ENCODE measurements around the gene APBA2. TPM values are rescaled to one million over a fixed set of nuclear protein-coding genes. Genes with fewer than 3 reads are reported as not detected.
"Not testable (repeated sequence)": the region's sequence is repeated elsewhere in the genome, so short reads cannot be mapped to it uniquely, and the experiment has no call there.

The APBA2 gene
- total RNA-seq, 4 donors from 2014 or later, result 7.7 to 14.4 (median 11.6) TPM

DNA sequence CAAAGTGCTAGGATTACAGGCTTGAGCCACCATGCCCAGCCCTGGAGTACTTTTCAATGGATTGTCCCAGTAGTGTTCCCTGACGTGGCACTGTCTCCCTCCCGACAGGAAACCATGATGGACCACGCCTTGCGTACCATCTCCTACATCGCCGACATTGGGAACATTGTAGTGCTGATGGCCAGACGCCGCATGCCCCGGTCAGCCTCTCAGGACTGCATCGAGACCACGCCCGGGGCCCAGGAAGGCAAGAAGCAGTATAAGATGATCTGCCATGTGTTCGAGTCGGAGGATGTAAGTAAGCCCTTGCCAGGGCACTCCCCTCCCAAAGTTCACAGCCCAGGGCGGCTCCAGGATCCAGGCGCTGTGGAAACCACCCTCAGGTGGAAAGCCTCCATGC lies 215.7 kb downstream of the APBA2 start:
- intact Hi-C loops (cut with DNase I), result no loop called here
- WGBS, 2 donors, result 95 to 98% methylated on average over 15 to 16 of the region's 16 CpGs
- Histone ChIP-seq H3K27me3 (no peaks in the 10 kb centered on the region), H3K27ac (no peak overlapping the region), H3K36me3 (no peaks in the 10 kb centered on the region), H3K4me1 (peaks cover 7 to 10% of the 10 kb centered on the region in 2 donors), H3K4me3 (replicated peaks in 1 of 3) (no peak overlapping the region), H3K9me3 (no peaks in the 10 kb centered on the region)
- no peak for DNase-seq
- TF ChIP-seq, protein P1, sequence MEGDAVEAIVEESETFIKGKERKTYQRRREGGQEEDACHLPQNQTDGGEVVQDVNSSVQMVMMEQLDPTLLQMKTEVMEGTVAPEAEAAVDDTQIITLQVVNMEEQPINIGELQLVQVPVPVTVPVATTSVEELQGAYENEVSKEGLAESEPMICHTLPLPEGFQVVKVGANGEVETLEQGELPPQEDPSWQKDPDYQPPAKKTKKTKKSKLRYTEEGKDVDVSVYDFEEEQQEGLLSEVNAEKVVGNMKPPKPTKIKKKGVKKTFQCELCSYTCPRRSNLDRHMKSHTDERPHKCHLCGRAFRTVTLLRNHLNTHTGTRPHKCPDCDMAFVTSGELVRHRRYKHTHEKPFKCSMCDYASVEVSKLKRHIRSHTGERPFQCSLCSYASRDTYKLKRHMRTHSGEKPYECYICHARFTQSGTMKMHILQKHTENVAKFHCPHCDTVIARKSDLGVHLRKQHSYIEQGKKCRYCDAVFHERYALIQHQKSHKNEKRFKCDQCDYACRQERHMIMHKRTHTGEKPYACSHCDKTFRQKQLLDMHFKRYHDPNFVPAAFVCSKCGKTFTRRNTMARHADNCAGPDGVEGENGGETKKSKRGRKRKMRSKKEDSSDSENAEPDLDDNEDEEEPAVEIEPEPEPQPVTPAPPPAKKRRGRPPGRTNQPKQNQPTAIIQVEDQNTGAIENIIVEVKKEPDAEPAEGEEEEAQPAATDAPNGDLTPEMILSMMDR (IDR thresholded peaks at IDR 0.05), result no peak
- TF ChIP-seq POLR2A (IDR thresholded peaks at IDR 0.05), result no peak

DNA sequence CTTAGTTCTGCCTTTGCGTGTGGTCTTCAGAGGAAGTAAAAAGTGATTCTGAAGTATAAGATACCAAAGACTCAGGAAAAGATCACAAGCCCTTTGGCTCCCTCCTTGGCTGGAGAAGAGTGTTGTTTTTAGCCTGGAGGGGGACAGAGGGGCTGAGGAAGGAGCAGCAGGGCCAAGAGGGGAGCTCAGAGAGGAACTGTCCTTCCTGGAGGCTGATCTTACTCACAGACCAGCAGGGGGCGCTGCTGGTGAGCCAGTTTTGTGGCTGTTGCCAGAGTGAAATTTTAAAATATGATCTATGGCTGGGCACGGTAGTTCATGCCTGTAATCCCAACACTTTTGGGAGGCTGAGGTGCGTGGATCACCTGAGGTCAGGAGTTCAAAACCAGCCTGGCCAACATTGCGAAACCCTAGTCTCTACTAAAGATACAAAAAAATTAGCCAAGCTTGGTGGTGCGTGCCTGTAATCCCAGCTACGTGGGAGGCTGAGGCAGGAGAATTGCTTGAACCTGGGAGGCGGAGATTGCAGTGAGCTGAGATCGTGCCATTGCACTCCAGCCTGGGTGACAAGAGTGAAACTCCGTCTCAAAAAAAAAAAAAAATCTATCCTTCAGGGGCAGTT lies 216.5 kb downstream of the APBA2 start:
- intact Hi-C loops (cut with DNase I); H3K36me3 ChIP-seq; H3K27me3 ChIP-seq; H3K4me3 ChIP-seq (replicated peaks in 1 of 3); H3K27ac ChIP-seq; H3K9me3 ChIP-seq: not testable (repeated sequence)
- peaks cover 7 to 10% of the 10 kb centered on the region in 2 donors for H3K4me1 ChIP-seq
- 82 to 85% methylated on average over 10 of the region's 10 CpGs for WGBS, 2 donors
- peak; percentile 24 to 55 for DNase-seq
- TF ChIP-seq, protein P1 (IDR thresholded peaks at IDR 0.05), result peak in 4 of 6 experiments; percentile 44 to 66 (median 54)

DNA sequence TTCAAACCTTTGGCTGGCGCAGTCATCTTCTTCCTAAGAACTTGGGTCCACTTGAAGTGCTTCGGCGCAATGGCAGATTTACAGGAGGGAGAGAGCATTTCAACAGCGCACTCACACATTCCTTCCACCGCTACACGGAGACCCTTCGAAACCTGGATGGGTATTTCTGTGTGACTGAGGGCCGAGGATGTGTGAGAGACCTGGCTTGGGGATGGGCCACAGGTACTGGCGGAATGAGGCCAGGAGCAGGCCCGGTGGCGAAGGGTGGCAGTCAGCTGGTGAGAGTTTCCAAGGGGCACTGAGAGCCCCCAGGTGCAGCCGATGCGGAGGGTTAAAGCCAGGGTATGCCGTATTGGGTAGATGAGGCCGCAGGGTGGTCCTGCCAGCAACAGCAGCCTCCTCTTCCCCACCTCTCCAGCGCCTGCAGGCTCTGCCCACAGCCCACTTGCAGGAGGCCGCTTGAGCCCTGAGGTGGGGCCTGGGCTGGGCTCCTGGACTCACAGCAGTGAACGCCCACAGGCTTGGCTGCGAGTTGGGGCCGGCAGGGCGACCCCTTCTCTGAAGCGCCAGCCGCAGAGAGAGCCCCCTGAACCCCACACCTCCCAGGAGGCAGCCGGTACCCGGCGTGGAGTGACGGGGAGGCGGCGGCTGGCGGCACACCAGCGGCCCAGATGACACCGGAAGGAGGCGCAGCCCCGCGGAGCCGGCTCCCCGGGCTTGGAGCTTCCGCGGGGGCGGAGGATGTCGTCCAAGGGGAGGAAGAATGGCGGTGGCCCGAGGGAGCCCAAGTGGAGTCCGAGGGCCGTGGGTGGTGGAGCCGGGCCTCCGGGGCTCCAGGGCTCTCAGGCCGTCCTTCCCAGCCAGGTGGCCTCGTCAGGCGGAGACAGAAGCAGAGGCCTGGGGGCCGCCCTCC lies 217.4 kb downstream of the APBA2 start:
- TF ChIP-seq, protein P1 (IDR thresholded peaks at IDR 0.05), result no peak
- TF ChIP-seq POLR2A (IDR thresholded peaks at IDR 0.05), result no peak
- no peaks in the 10 kb centered on the region for H3K9me3 ChIP-seq
- no peak overlapping the region for H3K27ac ChIP-seq
- peaks cover 7 to 10% of the 10 kb centered on the region in 2 donors for H3K4me1 ChIP-seq
- H3K4me3 ChIP-seq (replicated peaks in 1 of 3), result peak overlapping the region in 1 of 3 donors; percentile 21
- no peaks in the 10 kb centered on the region for H3K36me3 ChIP-seq
- peak in 1 of 2 donors; percentile 6 for DNase-seq
- intact Hi-C loops (cut with DNase I), result no loop called here
- 54 to 93% methylated on average over 17 to 31 of the region's 51 CpGs for WGBS, 2 donors
- H3K27me3 ChIP-seq, result no peaks in the 10 kb centered on the region

DNA sequence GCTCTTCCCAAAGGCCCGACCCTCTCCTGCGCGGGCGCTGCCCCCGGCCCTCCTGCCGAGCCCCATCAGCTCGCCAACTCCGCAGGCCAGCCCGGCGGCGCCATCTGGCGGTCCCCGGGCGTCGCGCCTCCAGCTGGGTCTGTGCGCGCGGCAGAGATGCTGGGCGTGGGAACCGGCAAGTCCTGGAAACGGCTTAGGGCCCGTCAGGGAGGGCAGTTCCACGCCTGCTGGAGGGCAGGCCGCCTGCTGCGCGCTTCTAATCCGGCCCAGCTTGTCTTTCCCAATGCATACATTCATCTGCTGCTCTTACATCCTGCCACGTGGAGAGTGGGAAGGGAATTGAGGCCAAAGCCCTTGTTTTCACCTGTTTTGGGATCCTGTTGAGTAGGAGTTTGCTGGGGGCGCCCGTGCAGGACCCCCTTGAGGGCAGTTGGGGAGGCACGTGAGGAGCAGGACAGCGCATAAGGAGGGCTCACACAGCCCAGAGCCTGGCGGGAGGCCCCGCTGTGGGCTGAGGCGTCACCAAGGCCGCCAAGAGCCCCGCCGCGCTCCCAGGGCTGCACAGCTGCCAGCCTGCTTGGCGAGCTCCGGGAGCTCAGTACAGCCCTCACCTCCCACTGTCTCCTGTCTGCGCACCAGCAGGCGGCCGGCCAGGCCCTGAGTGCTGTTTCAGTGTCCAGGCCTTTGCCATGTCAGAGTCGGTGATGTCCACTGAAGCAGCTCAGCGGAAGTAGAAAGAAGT lies 218.2 kb downstream of the APBA2 start:
- no peak overlapping the region for H3K27ac ChIP-seq
- WGBS, 2 donors, result 19 to 29% methylated on average over 4 to 8 of the region's 47 CpGs
- H3K4me1 ChIP-seq, result peaks cover 7 to 10% of the 10 kb centered on the region in 2 donors
- H3K27me3 ChIP-seq, result no peaks in the 10 kb centered on the region
- no peaks in the 10 kb centered on the region for H3K36me3 ChIP-seq
- peak; percentile 71 to 77 for DNase-seq
- H3K9me3 ChIP-seq, result no peaks in the 10 kb centered on the region
- peak overlapping the region in 1 of 3 donors; percentile 21 for H3K4me3 ChIP-seq (replicated peaks in 1 of 3)
- intact Hi-C loops (cut with DNase I), result no loop called here
- TF ChIP-seq POLR2A (IDR thresholded peaks at IDR 0.05), result no peak
- TF ChIP-seq, protein P1 (IDR thresholded peaks at IDR 0.05), result peak; percentile 51 to 98 (median 67)
